OCI-LY7 (cell line): ENCODE data around the gene MTMR4. TPM values are rescaled to one million over a fixed set of nuclear protein-coding genes. Genes with fewer than 3 reads are reported as not detected.

ENCODE experiments used
- BruUV-seq: library from RNA; stranded (reverse); fragments of 400-500 nt; replicated peaks from 2 replicates; lab custom pipeline; 2021; lab: Mats Ljungman, UMichigan
- CTCF ChIA-PET: fragments of 300-600 bp; sonication (Branson Sonifier 250); formaldehyde crosslinking; loops from one replicate; lab custom pipeline; 2022; ENCODE audit warnings: antibody characterized with exemption; ENCODE audit not compliant: unreplicated experiment; lab: Charles Lee
- POLR2A ChIA-PET: fragments of 300-600 bp; sonication (Branson Sonifier 250); formaldehyde crosslinking; loops from one replicate; lab custom pipeline; 2022; ENCODE audit warnings: antibody characterized with exemption; lab: Charles Lee
- DNase-seq: peaks from one replicate; pipeline ENCODE4 v3.0.0-alpha.2; 2015; ENCODE audit warnings: low spot score
- H2AFZ ChIP-seq: fragments of 200-600 bp; sonication (generic), shearing (Covaris generic); 2 replicates; pipeline ENCODE4 v1.6.1; 2014; ENCODE audit warnings: mild to moderate bottlenecking, antibody characterized with exemption, low read length, moderate library complexity
- H3K27ac ChIP-seq: fragments of 200-600 bp; sonication (generic); 2 replicates; pipeline ENCODE4 v1.5.1; 2014; ENCODE audit warnings: mixed run types, low read depth, mild to moderate bottlenecking, moderate library complexity, low read length, inconsistent platforms; ENCODE audit not compliant: poor library complexity, severe bottlenecking
- H3K36me3 ChIP-seq: fragments of 200-600 bp; sonication (generic); 2 replicates; pipeline ENCODE4 v1.6.1; 2014; ENCODE audit warnings: mild to moderate bottlenecking, antibody characterized with exemption, low read length, moderate library complexity, mixed read lengths; ENCODE audit not compliant: insufficient read depth
- H3K4me1 ChIP-seq: fragments of 200-600 bp; sonication (generic); 2 replicates; pipeline ENCODE4 v1.5.1; 2014; ENCODE audit warnings: mild to moderate bottlenecking, low read length; ENCODE audit not compliant: insufficient read depth, poor library complexity, severe bottlenecking
- H3K4me2 ChIP-seq: fragments of 200-600 bp; sonication (generic); 2 replicates; pipeline ENCODE4 v1.6.1; 2014; ENCODE audit warnings: mild to moderate bottlenecking, low read length
- H3K4me3 ChIP-seq: fragments of 200-600 bp; sonication (generic); 2 replicates; pipeline ENCODE4 v1.5.1; 2014; ENCODE audit warnings: mild to moderate bottlenecking, low read depth, low read length; ENCODE audit not compliant: poor library complexity, severe bottlenecking
- H3K79me2 ChIP-seq: fragments of 200-600 bp; sonication (generic); 2 replicates; pipeline ENCODE4 v1.6.1; 2016; ENCODE audit warnings: low read depth, mild to moderate bottlenecking, low read length, moderate library complexity, mixed read lengths; ENCODE audit not compliant: insufficient read depth
- H3K9me2 ChIP-seq: fragments of 200-600 bp; sonication (generic); 2 replicates; pipeline ENCODE4 v1.6.1; 2016; ENCODE audit warnings: mild to moderate bottlenecking, low read length, mixed read lengths; ENCODE audit not compliant: insufficient read depth
- H3K9me3 ChIP-seq: fragments of 200-600 bp; sonication (generic); 2 replicates; pipeline ENCODE4 v1.6.1; 2014; ENCODE audit warnings: mild to moderate bottlenecking, mixed run types, low read length, mixed read lengths
- H4K20me1 ChIP-seq: fragments of 200-600 bp; sonication (generic); 2 replicates; pipeline ENCODE4 v1.6.1; 2014; ENCODE audit warnings: mild to moderate bottlenecking, antibody characterized with exemption, low read length, moderate library complexity, mixed read lengths; ENCODE audit not compliant: insufficient read depth
- EZH2phosphoT487 ChIP-seq: fragments of 200-600 bp; sonication (generic); IDR thresholded peaks from 2 replicates; pipeline ENCODE4 v1.6.1; 2018; ENCODE audit warnings: low read depth, borderline replicate concordance, mild to moderate bottlenecking, mixed run types, antibody characterized with exemption, low read length, moderate library complexity, mixed read lengths
- intact Hi-C: fragments of 100-400 bp; cut with micrococcal nuclease; formaldehyde crosslinking; loops from one replicate; pipeline ENCODE4 v1.10.0; 2022; ENCODE audit not compliant: unreplicated experiment
- total RNA-seq, 2 experiments: library from RNA; depleted of rRNA in 1 of 2; stranded (reverse); fragments of >200 nt in 1 of 2; shearing (Covaris generic) in 1 of 2; gene quantifications; 2 replicates each; pipeline ENCODE4 v1.2.3, GENCODE V29; 2014 to 2022
- TF ChIP-seq, protein P1 (sequence below): fragments of 200-600 bp; sonication (generic); conservative IDR thresholded peaks from 2 replicates; pipeline ENCODE4 v1.5.1; 2014; ENCODE audit warnings: mild to moderate bottlenecking, antibody characterized with exemption, low read length, moderate library complexity, mixed read lengths

Gene MTMR4
- total RNA-seq, 2 experiments from 2014 or later = 37.0 to 61.1 TPM

DNA sequence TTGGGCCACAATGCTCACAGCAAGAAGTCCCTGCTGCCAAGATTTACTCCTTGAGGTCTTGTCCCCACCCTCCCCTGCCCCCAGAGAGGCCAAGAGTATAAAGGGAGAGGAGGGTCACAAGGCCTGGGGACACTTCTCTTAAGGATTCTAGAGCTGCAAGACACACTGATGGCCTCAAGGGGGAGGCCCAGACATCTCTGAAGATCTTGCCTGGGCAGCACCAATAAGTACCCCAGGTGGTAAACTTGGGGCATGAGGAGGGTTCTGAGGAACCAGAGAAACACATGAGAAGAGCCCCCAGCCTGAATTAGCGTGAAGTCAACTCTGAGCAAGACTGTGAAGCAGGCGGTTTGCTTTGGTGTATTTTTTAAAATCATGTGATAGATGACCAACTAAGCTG is 26.8 kb upstream of the MTMR4 start:
- BruUV-seq = no TSS peak
- ChIA-PET POLR2A (interaction anchor here (0.5 to 1.2 kb wide), 3 partner anchors 11 to 91 kb away, joined by 3 to 4 read pairs (median 3); no protein-coding TSS in a partner anchor), CTCF (no interaction called here)
- no peaks in the 10 kb centered on the region for H3K36me3 ChIP-seq
- H3K79me2 ChIP-seq = no peaks in the 10 kb centered on the region
- TF ChIP-seq, protein P1, sequence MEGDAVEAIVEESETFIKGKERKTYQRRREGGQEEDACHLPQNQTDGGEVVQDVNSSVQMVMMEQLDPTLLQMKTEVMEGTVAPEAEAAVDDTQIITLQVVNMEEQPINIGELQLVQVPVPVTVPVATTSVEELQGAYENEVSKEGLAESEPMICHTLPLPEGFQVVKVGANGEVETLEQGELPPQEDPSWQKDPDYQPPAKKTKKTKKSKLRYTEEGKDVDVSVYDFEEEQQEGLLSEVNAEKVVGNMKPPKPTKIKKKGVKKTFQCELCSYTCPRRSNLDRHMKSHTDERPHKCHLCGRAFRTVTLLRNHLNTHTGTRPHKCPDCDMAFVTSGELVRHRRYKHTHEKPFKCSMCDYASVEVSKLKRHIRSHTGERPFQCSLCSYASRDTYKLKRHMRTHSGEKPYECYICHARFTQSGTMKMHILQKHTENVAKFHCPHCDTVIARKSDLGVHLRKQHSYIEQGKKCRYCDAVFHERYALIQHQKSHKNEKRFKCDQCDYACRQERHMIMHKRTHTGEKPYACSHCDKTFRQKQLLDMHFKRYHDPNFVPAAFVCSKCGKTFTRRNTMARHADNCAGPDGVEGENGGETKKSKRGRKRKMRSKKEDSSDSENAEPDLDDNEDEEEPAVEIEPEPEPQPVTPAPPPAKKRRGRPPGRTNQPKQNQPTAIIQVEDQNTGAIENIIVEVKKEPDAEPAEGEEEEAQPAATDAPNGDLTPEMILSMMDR = peak; percentile 75
- no peak for TF ChIP-seq EZH2phosphoT487
- intact Hi-C loops = no loop called here
- peak; percentile 56 for DNase-seq
- no peak overlapping the region for H3K4me2 ChIP-seq
- H3K4me1 ChIP-seq = no peaks in the 10 kb centered on the region
- no peak overlapping the region for H3K27ac ChIP-seq
- no peaks in the 10 kb centered on the region for H4K20me1 ChIP-seq
- no peaks in the 10 kb centered on the region for H3K9me3 ChIP-seq
- no peak overlapping the region for H3K4me3 ChIP-seq
- H2AFZ ChIP-seq = no peak overlapping the region
- no peaks in the 10 kb centered on the region for H3K9me2 ChIP-seq

DNA sequence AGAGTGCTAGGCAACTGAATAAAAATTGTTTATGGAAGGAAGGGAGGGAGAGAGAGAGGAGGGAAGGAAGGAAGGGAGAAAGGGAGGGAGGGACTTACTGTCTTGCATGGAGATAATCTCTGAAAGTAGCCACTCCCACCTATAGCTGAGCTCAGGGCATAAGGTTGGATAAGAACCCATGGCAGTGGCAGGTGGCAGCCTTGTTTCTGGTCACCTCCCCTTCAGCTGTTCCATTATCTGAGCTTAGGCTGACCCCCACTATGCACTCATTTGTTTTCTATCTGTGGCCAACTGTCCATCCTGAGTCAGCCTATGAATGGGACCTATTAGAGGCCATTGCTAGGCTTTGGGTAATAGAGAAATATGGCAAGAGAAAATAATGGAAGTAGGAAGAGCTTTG is 25.3 kb upstream of the MTMR4 start:
- BruUV-seq = no TSS peak
- ChIA-PET CTCF (no interaction called here), POLR2A (interaction anchor here (1.0 to 1.1 kb wide), 2 partner anchors 35 to 92 kb away, joined by 3 read pairs; no protein-coding TSS in a partner anchor)
- Histone ChIP-seq H3K27ac (no peak overlapping the region), H3K9me3 (no peaks in the 10 kb centered on the region), H4K20me1 (no peaks in the 10 kb centered on the region), H3K36me3 (no peaks in the 10 kb centered on the region), H2AFZ (no peak overlapping the region), H3K79me2 (no peaks in the 10 kb centered on the region), H3K4me3 (no peak overlapping the region), H3K9me2 (no peaks in the 10 kb centered on the region), H3K4me2 (no peak overlapping the region), H3K4me1 (no peaks in the 10 kb centered on the region)
- intact Hi-C loops = no loop called here
- no peak for DNase-seq
- TF ChIP-seq, protein P1 = no peak
- TF ChIP-seq EZH2phosphoT487 = no peak

DNA sequence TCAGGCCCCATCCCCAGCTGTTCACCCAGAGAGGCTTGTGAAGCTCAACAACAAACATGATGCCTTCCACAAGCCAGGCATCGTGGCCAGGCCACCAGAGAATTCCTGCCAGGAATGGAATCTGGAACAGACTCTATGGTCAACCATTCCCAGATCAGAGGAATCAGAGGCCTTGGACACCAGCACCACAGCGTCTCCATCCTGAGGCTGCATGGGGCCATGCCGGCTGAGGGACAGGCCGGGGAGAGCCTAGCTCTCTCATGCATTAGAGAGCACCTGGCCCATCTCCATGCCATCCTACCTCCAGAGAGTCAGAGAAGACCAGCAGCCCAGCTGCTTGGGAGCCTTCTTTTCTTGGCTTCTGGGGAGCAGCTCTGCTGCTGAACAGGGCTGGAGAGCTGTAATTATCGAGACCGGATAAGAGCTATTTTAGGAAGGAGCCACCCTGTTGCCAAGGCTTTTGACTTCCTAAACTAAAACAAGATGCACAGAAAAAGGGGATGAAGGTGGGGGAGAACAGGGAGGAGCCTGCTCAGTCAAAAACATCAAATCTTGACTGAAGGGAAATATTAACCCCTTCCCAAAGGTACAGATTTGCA is 24.5 kb upstream of the MTMR4 start:
- intact Hi-C loops = no loop called here
- POLR2A ChIA-PET = interaction anchor here (1.0 kb wide), 1 partner anchor 35 kb away, joined by 3 read pairs; no protein-coding TSS in a partner anchor

More for the DNA sequence above, 24.5 kb upstream of the MTMR4 start:
- H3K4me3 ChIP-seq = no peak overlapping the region
- no peaks in the 10 kb centered on the region for H3K9me3 ChIP-seq
- H2AFZ ChIP-seq = no peak overlapping the region
- TF ChIP-seq EZH2phosphoT487 = no peak
- TF ChIP-seq, protein P1 = no peak
- no peaks in the 10 kb centered on the region for H3K4me1 ChIP-seq
- no peaks in the 10 kb centered on the region for H3K79me2 ChIP-seq
- H3K36me3 ChIP-seq = no peaks in the 10 kb centered on the region
- H3K9me2 ChIP-seq = no peaks in the 10 kb centered on the region
- H3K4me2 ChIP-seq = no peak overlapping the region
- CTCF ChIA-PET = no interaction called here
- H4K20me1 ChIP-seq = no peaks in the 10 kb centered on the region
- DNase-seq = no peak
- no peak overlapping the region for H3K27ac ChIP-seq
- BruUV-seq = no TSS peak
